ENCODE measurements around the gene MVD. TPM values are rescaled to one million over a fixed set of nuclear protein-coding genes. Genes with fewer than 3 reads are reported as not detected.

Gene MVD
- total RNA-seq, 5 donors from 2014 or later (not counting 1 experiment from before 2014, with no cell fraction given): 52.3 to 81.4 (median 63.4) TPM

DNA sequence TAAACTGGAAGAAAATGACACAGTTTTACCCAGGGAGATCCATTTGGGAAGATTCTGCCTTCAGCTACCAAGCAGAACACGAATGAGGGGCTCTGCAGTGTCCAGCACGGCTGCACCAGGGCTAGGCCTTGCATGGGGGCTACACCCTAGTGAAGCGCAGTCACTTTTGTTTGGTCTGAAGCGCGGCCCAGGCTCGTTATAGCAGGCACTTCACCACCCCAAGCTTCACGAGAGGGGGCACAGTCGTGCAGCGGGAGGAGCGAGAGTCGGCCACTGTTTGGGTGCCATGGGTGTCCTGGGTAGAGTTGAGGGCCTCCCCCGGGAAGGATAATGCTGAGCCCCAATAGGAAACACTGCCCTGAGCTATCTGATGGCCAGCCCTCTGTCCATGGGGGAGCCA is 46.2 kb downstream of the MVD start:
- Histone ChIP-seq H3K27ac (ENCODE audit: low read length) (no peak overlapping the region), H3K36me3 (ENCODE audit: control insufficient read depth in 2 of 2, extremely low read depth in 1 of 2, insufficient read depth in 1 of 2, low read length in 1 of 2) (peaks cover 14 to 60% of the 10 kb centered on the region in 2 donors), H3K27me3 (replicated peaks in 1 of 2; ENCODE audit: control insufficient read depth in 2 of 2, extremely low read depth in 1 of 2, insufficient read depth in 2 of 2, low read length in 1 of 2) (no peaks in the 10 kb centered on the region), H3K4me1 (ENCODE audit: control insufficient read depth in 1 of 2, extremely low read depth in 1 of 2, insufficient read depth in 2 of 2, low read length in 2 of 2) (peaks cover 0 to 35% of the 10 kb centered on the region in 2 experiments), H3K4me3 (ENCODE audit: control insufficient read depth in 1 of 2, extremely low read depth in 1 of 2, low read length in 1 of 2) (no peak overlapping the region), H3K9me3 (no peaks in the 10 kb centered on the region)
- H3K27me3 Mint-ChIP-seq: no peaks in the 10 kb centered on the region
- no peak overlapping the region for H3K4me3 Mint-ChIP-seq
- ATAC-seq (replicated peaks in 1 of 4): no peak
- POLR2A ChIA-PET: interaction anchor here in 1 of 2 donors (0.5 kb wide), 1 partner anchor 1359 kb away, joined by 3 read pairs; no protein-coding TSS in a partner anchor
- 95% methylated on average over 7 of the region's 12 CpGs for WGBS (ENCODE audit: insufficient coverage)
- no peaks in the 10 kb centered on the region for H3K9me3 Mint-ChIP-seq
- H3K4me1 Mint-ChIP-seq: peaks cover 37 to 51% (median 48%) of the 10 kb centered on the region in 3 donors
- H3K36me3 Mint-ChIP-seq: peaks cover 28% of the 10 kb centered on the region
- DNase-seq: no peak
- H3K27ac Mint-ChIP-seq: peak overlapping the region; percentile 40 to 82
- CTCF ChIA-PET: no interaction called here

DNA sequence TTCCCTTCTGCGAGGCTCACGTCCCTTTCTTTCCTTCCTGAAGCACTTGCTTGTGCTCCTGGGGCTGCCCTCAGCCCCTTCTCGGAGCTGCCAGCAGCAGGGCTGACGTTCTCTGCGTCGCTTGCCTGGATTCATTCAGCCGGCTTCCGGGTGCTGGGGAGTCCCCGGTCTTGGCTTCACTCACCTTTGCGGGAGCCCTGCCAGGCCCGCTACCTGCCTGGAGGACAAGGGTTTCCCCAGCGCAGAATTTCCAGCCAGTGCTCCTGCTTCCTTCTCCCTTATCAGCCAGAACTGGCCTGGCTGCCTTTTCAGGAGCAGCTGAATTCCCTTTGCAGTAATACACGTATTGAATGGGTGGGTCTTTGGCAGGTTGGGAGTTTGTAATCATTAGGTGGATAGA is 46.6 kb downstream of the MVD start:
- no peaks in the 10 kb centered on the region for H3K9me3 Mint-ChIP-seq
- no peaks in the 10 kb centered on the region for H3K27me3 Mint-ChIP-seq
- POLR2A ChIA-PET: interaction anchor here in 1 of 2 donors (0.5 kb wide), 1 partner anchor 1360 kb away, joined by 3 read pairs; no protein-coding TSS in a partner anchor
- no peak overlapping the region for H3K4me3 Mint-ChIP-seq
- peaks cover 37 to 47% (median 46%) of the 10 kb centered on the region in 3 donors for H3K4me1 Mint-ChIP-seq
- H3K4me1 ChIP-seq (ENCODE audit: control insufficient read depth in 1 of 2, extremely low read depth in 1 of 2, insufficient read depth in 2 of 2, low read length in 2 of 2): peaks cover 0 to 31% of the 10 kb centered on the region in 2 experiments
- WGBS (ENCODE audit: insufficient coverage): over 99% methylated on average over 11 of the region's 13 CpGs
- H3K36me3 Mint-ChIP-seq: peaks cover 30% of the 10 kb centered on the region
- CTCF ChIA-PET: no interaction called here
- H3K36me3 ChIP-seq (ENCODE audit: control insufficient read depth in 2 of 2, extremely low read depth in 1 of 2, insufficient read depth in 1 of 2, low read length in 1 of 2): peaks cover 18 to 63% of the 10 kb centered on the region in 2 donors
- ATAC-seq (replicated peaks in 1 of 4) (no peak), DNase-seq (no peak)
- no peak overlapping the region for H3K27ac ChIP-seq (ENCODE audit: low read length)
- H3K9me3 ChIP-seq: no peaks in the 10 kb centered on the region
- peak overlapping the region in 1 of 2 donors; percentile 82 for H3K27ac Mint-ChIP-seq
- no peak overlapping the region for H3K4me3 ChIP-seq (ENCODE audit: control insufficient read depth in 1 of 2, extremely low read depth in 1 of 2, low read length in 1 of 2)
- H3K27me3 ChIP-seq (replicated peaks in 1 of 2; ENCODE audit: control insufficient read depth in 2 of 2, extremely low read depth in 1 of 2, insufficient read depth in 2 of 2, low read length in 1 of 2): no peaks in the 10 kb centered on the region

DNA sequence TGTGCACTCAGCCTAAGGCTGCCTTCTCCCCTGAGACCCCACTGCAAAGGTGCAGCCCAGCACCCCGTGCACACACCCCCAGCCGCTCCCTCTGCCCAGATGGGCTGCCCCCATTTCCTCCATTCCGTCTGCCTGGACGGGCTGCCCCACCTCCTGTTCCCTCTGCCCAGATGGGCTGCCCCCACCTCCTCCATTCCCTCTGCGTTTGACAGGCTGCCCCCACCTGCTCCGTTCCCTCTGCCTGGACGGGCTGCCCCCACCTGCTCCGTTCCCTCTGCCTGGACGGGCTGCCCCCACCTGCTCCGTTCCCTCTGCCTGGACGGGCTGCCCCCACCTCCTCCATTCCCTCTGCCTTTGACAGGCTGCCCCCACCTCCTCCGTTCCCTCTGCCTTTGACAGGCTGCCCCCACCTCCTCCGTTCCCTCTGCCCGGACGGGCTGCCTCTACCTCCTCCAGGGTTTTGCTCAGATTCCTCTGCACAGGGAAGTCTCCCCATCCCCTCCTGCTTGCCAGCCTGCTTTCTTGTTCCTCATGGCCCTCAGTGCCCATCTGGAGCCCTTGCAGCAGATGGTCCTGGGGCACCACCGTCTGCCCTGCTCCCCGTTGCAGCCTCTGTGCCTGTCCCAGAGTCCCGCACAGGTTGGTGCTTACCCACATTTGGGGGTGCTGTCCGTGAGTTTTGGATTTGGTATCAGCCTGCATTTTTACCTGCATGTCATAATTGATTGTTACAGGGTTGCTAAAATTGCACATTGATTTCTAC is 47.9 kb downstream of the MVD start:
- Histone ChIP-seq H3K4me1 (ENCODE audit: control insufficient read depth in 1 of 2, extremely low read depth in 1 of 2, insufficient read depth in 2 of 2, low read length in 2 of 2) (peaks cover 0 to 17% of the 10 kb centered on the region in 2 experiments), H3K36me3 (ENCODE audit: control insufficient read depth in 2 of 2, extremely low read depth in 1 of 2, insufficient read depth in 1 of 2, low read length in 1 of 2) (peaks cover 26 to 74% of the 10 kb centered on the region in 2 donors), H3K4me3 (ENCODE audit: control insufficient read depth in 1 of 2, extremely low read depth in 1 of 2, low read length in 1 of 2) (no peak overlapping the region), H3K9me3 (no peaks in the 10 kb centered on the region), H3K27ac (ENCODE audit: low read length) (no peak overlapping the region), H3K27me3 (replicated peaks in 1 of 2; ENCODE audit: control insufficient read depth in 2 of 2, extremely low read depth in 1 of 2, insufficient read depth in 2 of 2, low read length in 1 of 2) (no peaks in the 10 kb centered on the region)
- ATAC-seq (replicated peaks in 1 of 4) (no peak), DNase-seq (no peak)
- 90% methylated on average over 19 of the region's 19 CpGs for WGBS (ENCODE audit: insufficient coverage)
- no peak overlapping the region for H3K4me3 Mint-ChIP-seq
- no peaks in the 10 kb centered on the region for H3K9me3 Mint-ChIP-seq
- CTCF ChIA-PET: no interaction called here
- H3K27ac Mint-ChIP-seq: peak overlapping the region in 1 of 2 donors; percentile 82
- peaks cover 35% of the 10 kb centered on the region for H3K36me3 Mint-ChIP-seq
- POLR2A ChIA-PET: no interaction called here
- H3K4me1 Mint-ChIP-seq: peaks cover 37 to 39% (median 37%) of the 10 kb centered on the region in 3 donors
- no peaks in the 10 kb centered on the region for H3K27me3 Mint-ChIP-seq

DNA sequence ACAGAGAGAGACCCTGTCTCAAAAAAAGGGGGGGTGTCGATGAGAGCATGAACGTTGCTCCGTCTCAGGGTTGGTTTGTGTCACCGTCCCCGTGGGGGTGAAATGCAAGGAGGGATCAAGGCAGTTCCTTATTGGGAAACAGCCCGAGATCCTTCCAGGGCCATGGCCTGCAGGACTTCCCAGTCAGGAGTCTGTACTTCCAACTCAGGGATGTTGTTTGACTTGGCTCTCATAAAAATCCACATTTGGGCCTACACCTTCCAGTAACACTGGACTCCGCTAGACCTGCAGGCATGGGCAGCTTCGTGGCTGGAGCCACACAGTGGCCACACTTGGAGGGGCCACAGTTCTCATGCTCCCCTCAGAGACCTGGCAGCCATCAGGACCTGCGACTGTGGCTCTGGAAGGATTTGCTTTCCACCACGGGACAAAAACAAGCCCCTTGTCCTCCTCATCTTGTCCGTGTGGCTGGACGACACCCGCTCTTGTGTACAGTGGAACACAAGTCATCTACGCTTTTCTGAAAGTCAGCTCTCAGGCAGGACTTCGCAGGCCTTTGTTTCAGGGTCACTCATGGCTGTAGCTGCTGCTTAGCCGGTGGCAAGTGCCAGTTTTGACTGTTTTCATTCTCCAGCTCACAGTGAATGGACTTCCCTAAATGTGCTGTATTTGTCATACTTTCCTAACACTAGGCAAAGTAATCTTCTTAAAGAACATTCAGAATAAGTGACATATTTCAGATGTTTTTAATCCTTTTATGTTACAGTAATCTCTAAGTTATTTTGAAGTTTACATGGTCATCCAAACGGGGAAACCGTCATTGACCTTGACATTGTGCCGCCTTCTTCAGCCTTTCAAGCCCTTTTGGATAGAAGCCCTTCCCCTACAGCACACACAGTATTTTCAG is 48.7 kb downstream of the MVD start:
- Mint-ChIP-seq H3K9me3 (no peaks in the 10 kb centered on the region), H3K27ac (peak overlapping the region; percentile 18 to 24), H3K27me3 (no peaks in the 10 kb centered on the region), H3K4me1 (peaks cover 29 to 30% (median 29%) of the 10 kb centered on the region in 3 donors), H3K36me3 (peaks cover 33% of the 10 kb centered on the region), H3K4me3 (no peak overlapping the region)
- no peak for ATAC-seq (replicated peaks in 1 of 4)
- Histone ChIP-seq H3K9me3 (no peaks in the 10 kb centered on the region), H3K27me3 (replicated peaks in 1 of 2; ENCODE audit: control insufficient read depth in 2 of 2, extremely low read depth in 1 of 2, insufficient read depth in 2 of 2, low read length in 1 of 2) (no peaks in the 10 kb centered on the region), H3K27ac (ENCODE audit: low read length) (no peak overlapping the region), H3K4me1 (ENCODE audit: control insufficient read depth in 1 of 2, extremely low read depth in 1 of 2, insufficient read depth in 2 of 2, low read length in 2 of 2) (peaks cover 0 to 9% of the 10 kb centered on the region in 2 experiments), H3K4me3 (ENCODE audit: control insufficient read depth in 1 of 2, extremely low read depth in 1 of 2, low read length in 1 of 2) (no peak overlapping the region), H3K36me3 (ENCODE audit: control insufficient read depth in 2 of 2, extremely low read depth in 1 of 2, insufficient read depth in 1 of 2, low read length in 1 of 2) (peaks cover 26 to 76% of the 10 kb centered on the region in 2 donors)
- no peak for DNase-seq
- 93% methylated on average over 17 of the region's 19 CpGs for WGBS (ENCODE audit: insufficient coverage)
- CTCF ChIA-PET: no interaction called here
- POLR2A ChIA-PET: no interaction called here

DNA sequence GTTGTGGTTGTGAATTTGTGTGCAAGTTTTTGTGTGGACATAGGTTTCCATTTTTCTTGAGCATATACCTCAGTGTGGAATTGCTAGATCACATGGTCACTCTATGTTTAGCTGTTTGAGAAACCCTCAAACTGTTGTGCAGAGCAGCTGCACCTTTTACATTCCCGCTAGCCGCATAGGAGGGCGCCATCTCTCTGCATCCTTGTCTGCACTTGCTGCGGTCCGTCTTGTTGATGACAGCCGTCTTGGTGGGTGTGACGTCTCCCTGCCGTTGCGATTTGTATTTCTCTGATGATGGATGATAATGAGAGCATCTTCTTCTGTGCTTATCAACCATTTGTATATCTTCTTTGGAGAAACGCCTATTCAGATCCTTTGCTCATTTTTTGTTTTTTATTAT is 49.6 kb downstream of the MVD start:
- POLR2A ChIA-PET: interaction anchor here in 1 of 2 donors (0.5 kb wide), 1 partner anchor 39 kb away, joined by 3 read pairs; no protein-coding TSS in a partner anchor
- no peak overlapping the region for H3K27ac ChIP-seq (ENCODE audit: low read length)
- WGBS (ENCODE audit: insufficient coverage): no CpG with 5 or more reads among the region's 10 CpGs
- peaks cover 33% of the 10 kb centered on the region for H3K36me3 Mint-ChIP-seq
- H3K4me3 ChIP-seq (ENCODE audit: control insufficient read depth in 1 of 2, extremely low read depth in 1 of 2, low read length in 1 of 2): no peak overlapping the region
- no peak overlapping the region for H3K4me3 Mint-ChIP-seq
- H3K27me3 ChIP-seq (replicated peaks in 1 of 2; ENCODE audit: control insufficient read depth in 2 of 2, extremely low read depth in 1 of 2, insufficient read depth in 2 of 2, low read length in 1 of 2): no peaks in the 10 kb centered on the region
- peaks cover 25 to 75% of the 10 kb centered on the region in 2 donors for H3K36me3 ChIP-seq (ENCODE audit: control insufficient read depth in 2 of 2, extremely low read depth in 1 of 2, insufficient read depth in 1 of 2, low read length in 1 of 2)
- H3K4me1 Mint-ChIP-seq: peaks cover 20 to 22% (median 20%) of the 10 kb centered on the region in 3 donors
- CTCF ChIA-PET: no interaction called here
- no peak for DNase-seq
- peak overlapping the region in 1 of 2 donors; percentile 18 for H3K27ac Mint-ChIP-seq
- no peak for ATAC-seq (replicated peaks in 1 of 4)
- H3K9me3 Mint-ChIP-seq: no peaks in the 10 kb centered on the region
- peaks cover 0 to under 1% of the 10 kb centered on the region in 2 experiments for H3K4me1 ChIP-seq (ENCODE audit: control insufficient read depth in 1 of 2, extremely low read depth in 1 of 2, insufficient read depth in 2 of 2, low read length in 2 of 2)
- H3K27me3 Mint-ChIP-seq: no peaks in the 10 kb centered on the region
- H3K9me3 ChIP-seq: no peaks in the 10 kb centered on the region
